Ovary (tissue), 3 donors: ENCODE results near the gene TEKT3.

Experiments
- EP300 ChIP-seq: sonication (generic); formaldehyde crosslinking; IDR thresholded peaks from one replicate; pipeline ENCODE4 v1.6.1; 2017; ENCODE audit warnings: antibody characterized with exemption
- TF ChIP-seq, protein P1 (sequence below), 3 donors: fragments of 450-650 bp in 2 of 3; fragments of 200-600 bp in 1 of 3; IDR thresholded peaks; one replicate each; pipeline versions ENCODE4 v1.5.1 to v1.8.0; 2016 to 2022; ENCODE audit warnings: antibody characterized with exemption in 3 of 3, mild to moderate bottlenecking in 1 of 3
- donor health status: DM: no; HTN: no; CAD: no.

DNA sequence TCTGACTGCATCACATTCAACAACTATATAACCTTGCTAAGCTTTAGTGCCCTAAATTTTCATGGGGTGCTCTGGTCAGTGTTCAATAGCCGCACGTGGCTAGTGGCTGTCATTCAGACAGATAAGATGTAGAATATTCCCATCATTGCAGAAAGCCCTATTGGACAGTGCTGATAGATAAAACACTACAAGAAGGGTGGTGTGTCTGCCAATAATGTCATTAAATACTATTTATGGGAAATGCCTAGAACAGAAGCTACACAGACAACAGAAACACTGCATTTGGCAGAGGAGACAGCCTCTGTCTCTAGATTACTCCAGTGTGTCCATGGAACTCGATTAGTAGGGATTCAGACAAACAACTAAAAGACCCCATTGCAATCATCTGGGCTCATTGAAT is 47.8 kb downstream of the TEKT3 start:
- TF ChIP-seq, protein P1, sequence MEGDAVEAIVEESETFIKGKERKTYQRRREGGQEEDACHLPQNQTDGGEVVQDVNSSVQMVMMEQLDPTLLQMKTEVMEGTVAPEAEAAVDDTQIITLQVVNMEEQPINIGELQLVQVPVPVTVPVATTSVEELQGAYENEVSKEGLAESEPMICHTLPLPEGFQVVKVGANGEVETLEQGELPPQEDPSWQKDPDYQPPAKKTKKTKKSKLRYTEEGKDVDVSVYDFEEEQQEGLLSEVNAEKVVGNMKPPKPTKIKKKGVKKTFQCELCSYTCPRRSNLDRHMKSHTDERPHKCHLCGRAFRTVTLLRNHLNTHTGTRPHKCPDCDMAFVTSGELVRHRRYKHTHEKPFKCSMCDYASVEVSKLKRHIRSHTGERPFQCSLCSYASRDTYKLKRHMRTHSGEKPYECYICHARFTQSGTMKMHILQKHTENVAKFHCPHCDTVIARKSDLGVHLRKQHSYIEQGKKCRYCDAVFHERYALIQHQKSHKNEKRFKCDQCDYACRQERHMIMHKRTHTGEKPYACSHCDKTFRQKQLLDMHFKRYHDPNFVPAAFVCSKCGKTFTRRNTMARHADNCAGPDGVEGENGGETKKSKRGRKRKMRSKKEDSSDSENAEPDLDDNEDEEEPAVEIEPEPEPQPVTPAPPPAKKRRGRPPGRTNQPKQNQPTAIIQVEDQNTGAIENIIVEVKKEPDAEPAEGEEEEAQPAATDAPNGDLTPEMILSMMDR (IDR thresholded peaks at IDR 0.05): no peak
- no peak for TF ChIP-seq EP300
